Activated CD4-positive, alpha-beta T cell treated with anti-CD3 and anti-CD28 coated beads for 24 hours (primary cell): ENCODE data around the gene PAAF1.
"Not testable (repeated sequence)": the region's sequence is repeated elsewhere in the genome, so short reads cannot be mapped to it uniquely, and the experiment has no call there.

Experiments
- DNase-seq, 2 donors: peaks; one replicate each; pipeline ENCODE4 v3.0.0-alpha.2; 2020; ENCODE audit warnings: low read depth in 2 of 2

PAAF1 gene

GRCh38 chr11:73883856-73884255 is 7.1 kb downstream of the PAAF1 start:
- DNase-seq, result no peak

GRCh38 chr11:73888244-73888643 is 11.4 kb downstream of the PAAF1 start:
- no peak for DNase-seq

GRCh38 chr11:73889019-73889418 is 12.2 kb downstream of the PAAF1 start:
- no peak for DNase-seq

GRCh38 chr11:73889536-73889935 is 12.7 kb downstream of the PAAF1 start:
- no peak for DNase-seq

GRCh38 chr11:73893041-73893440 is 16.2 kb downstream of the PAAF1 start:
- no peak for DNase-seq

GRCh38 chr11:73894725-73895335 is 18.0 kb downstream of the PAAF1 start:
- no peak for DNase-seq

GRCh38 chr11:73902303-73902702 is 25.5 kb downstream of the PAAF1 start:
- DNase-seq, result no peak

- DNase-seq, result no peak
These were observed 30.4 kb downstream of the PAAF1 start for GRCh38 chr11:73907191-73907590.

GRCh38 chr11:73912026-73912425 is 35.2 kb downstream of the PAAF1 start:
- DNase-seq, result no peak

- DNase-seq, result no peak
These were observed 36.7 kb downstream of the PAAF1 start for GRCh38 chr11:73913472-73913871.

GRCh38 chr11:73914284-73914683 is 37.5 kb downstream of the PAAF1 start:
- no peak for DNase-seq

GRCh38 chr11:73916435-73916834 is 39.6 kb downstream of the PAAF1 start:
- DNase-seq, result no peak

GRCh38 chr11:73921180-73921579 is 44.4 kb downstream of the PAAF1 start:
- DNase-seq, result no peak

- no peak for DNase-seq
These were observed 52.6 kb downstream of the PAAF1 start for GRCh38 chr11:73929388-73929787.

GRCh38 chr11:73931039-73931645 is 54.3 kb downstream of the PAAF1 start:
- no peak for DNase-seq

GRCh38 chr11:73931951-73932350 is 55.2 kb downstream of the PAAF1 start:
- DNase-seq, result no peak

GRCh38 chr11:73932781-73933180 is 56.0 kb downstream of the PAAF1 start:
- DNase-seq, result no peak

GRCh38 chr11:73936047-73936446 is 59.2 kb downstream of the PAAF1 start:
- not testable (repeated sequence) for DNase-seq

- DNase-seq, result no peak
These were observed 62.3 kb downstream of the PAAF1 start for GRCh38 chr11:73939096-73939495.

GRCh38 chr11:73940801-73941570 is 64.2 kb downstream of the PAAF1 start:
- DNase-seq, result no peak

- DNase-seq, result no peak
These were observed 65.2 kb downstream of the PAAF1 start for GRCh38 chr11:73942010-73942409.

- no peak for DNase-seq
These were observed 67.3 kb downstream of the PAAF1 start for GRCh38 chr11:73944085-73944484.

- no peak for DNase-seq
These were observed 68.1 kb downstream of the PAAF1 start for GRCh38 chr11:73944901-73945300.
